ENCODE results near the gene CAMTA1. TPM values are rescaled to one million over a fixed set of nuclear protein-coding genes. Genes with fewer than 3 reads are reported as not detected.

The CAMTA1 gene
- polyA plus RNA-seq, 1 of the 3 experiments (the other 2 are of a cell fraction) = 63.1 TPM

GRCh38 chr1:7382971-7383370, 597.7 kb downstream of the CAMTA1 start:
- WGBS (ENCODE audit: low lambda C conversion rate) = 83% methylated on average over 6 of the region's 6 CpGs
- no peak overlapping the region for H3K27ac ChIP-seq (ENCODE audit: low read depth in 2 of 2, low read length in 1 of 2)
- no peaks in the 10 kb centered on the region for H3K27me3 ChIP-seq (ENCODE audit: insufficient read depth)
- H3K9me2 ChIP-seq = no peaks in the 10 kb centered on the region
- H3K4me1 ChIP-seq (ENCODE audit: control insufficient read depth in 1 of 2, insufficient read depth in 2 of 2, low read depth in 1 of 2, low read length in 1 of 2) = peaks cover 0 to 38% of the 10 kb centered on the region in 2 experiments; a peak in 3 of 4 replicates
- DNase-seq = no peak
- ChIA-PET POLR2A (no interaction called here), CTCF (no interaction called here)
- no peaks in the 10 kb centered on the region for H4K20me1 ChIP-seq (ENCODE audit: insufficient read depth)
- H3K4me3 ChIP-seq (ENCODE audit: low read depth in 2 of 2, low read length in 1 of 2) = no peak overlapping the region
- no peaks in the 10 kb centered on the region for H3K79me2 ChIP-seq (ENCODE audit: insufficient read depth)
- TF ChIP-seq FOSL2 (IDR thresholded peaks at IDR 0.05; ENCODE audit: borderline replicate concordance, low read depth) (no peak), POLR2AphosphoS5 (IDR thresholded peaks at IDR 0.05; ENCODE audit: low read depth, low read length) (no peak), SIN3A (IDR thresholded peaks at IDR 0.05; ENCODE audit: borderline replicate concordance, low read depth, low read length) (no peak), NFIC (IDR thresholded peaks at IDR 0.05; ENCODE audit: borderline replicate concordance) (no peak), ELF1 (IDR thresholded peaks at IDR 0.05) (no peak), MAX (IDR thresholded peaks at IDR 0.05; ENCODE audit: low read depth) (no peak), GATA2 (CRISPR knock-in tag; IDR thresholded peaks at IDR 0.05) (no peak)
- TF ChIP-seq, protein P1, sequence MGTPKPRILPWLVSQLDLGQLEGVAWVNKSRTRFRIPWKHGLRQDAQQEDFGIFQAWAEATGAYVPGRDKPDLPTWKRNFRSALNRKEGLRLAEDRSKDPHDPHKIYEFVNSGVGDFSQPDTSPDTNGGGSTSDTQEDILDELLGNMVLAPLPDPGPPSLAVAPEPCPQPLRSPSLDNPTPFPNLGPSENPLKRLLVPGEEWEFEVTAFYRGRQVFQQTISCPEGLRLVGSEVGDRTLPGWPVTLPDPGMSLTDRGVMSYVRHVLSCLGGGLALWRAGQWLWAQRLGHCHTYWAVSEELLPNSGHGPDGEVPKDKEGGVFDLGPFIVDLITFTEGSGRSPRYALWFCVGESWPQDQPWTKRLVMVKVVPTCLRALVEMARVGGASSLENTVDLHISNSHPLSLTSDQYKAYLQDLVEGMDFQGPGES (IDR thresholded peaks at IDR 0.05; ENCODE audit: low read depth, low read length) = no peak
- H2AFZ ChIP-seq (ENCODE audit: low read depth) = no peak overlapping the region
- H3K36me3 ChIP-seq (replicated peaks in 1 of 2; ENCODE audit: control insufficient read depth in 1 of 2, insufficient read depth in 2 of 2, low read length in 1 of 2) = no peaks in the 10 kb centered on the region
- no peak overlapping the region for H3K4me2 ChIP-seq
- H3F3A ChIP-seq (replicated peaks; ENCODE audit: insufficient read depth) = peaks cover 6% of the 10 kb centered on the region
- H3K9ac ChIP-seq = no peak overlapping the region
- H3K9me3 ChIP-seq = no peaks in the 10 kb centered on the region

GRCh38 chr1:7383671-7384520, 598.6 kb downstream of the CAMTA1 start:
- Histone ChIP-seq H3K9me2 (no peaks in the 10 kb centered on the region), H3K4me2 (no peak overlapping the region), H3K9ac (no peak overlapping the region), H3K27ac (ENCODE audit: low read depth in 2 of 2, low read length in 1 of 2) (no peak overlapping the region; a peak in 1 of 4 replicates), H3K79me2 (ENCODE audit: insufficient read depth) (no peaks in the 10 kb centered on the region), H2AFZ (ENCODE audit: low read depth) (no peak overlapping the region), H4K20me1 (ENCODE audit: insufficient read depth) (no peaks in the 10 kb centered on the region), H3F3A (replicated peaks; ENCODE audit: insufficient read depth) (peaks cover 5% of the 10 kb centered on the region), H3K4me3 (ENCODE audit: low read depth in 2 of 2, low read length in 1 of 2) (no peak overlapping the region), H3K9me3 (no peaks in the 10 kb centered on the region), H3K4me1 (ENCODE audit: control insufficient read depth in 1 of 2, insufficient read depth in 2 of 2, low read depth in 1 of 2, low read length in 1 of 2) (peaks cover 0 to 44% of the 10 kb centered on the region in 2 experiments; a peak in 3 of 4 replicates), H3K27me3 (ENCODE audit: insufficient read depth) (no peaks in the 10 kb centered on the region), H3K36me3 (replicated peaks in 1 of 2; ENCODE audit: control insufficient read depth in 1 of 2, insufficient read depth in 2 of 2, low read length in 1 of 2) (no peaks in the 10 kb centered on the region)
- CTCF ChIA-PET = interaction anchor here (0.8 kb wide), 1 partner anchor 121 kb away, joined by 3 read pairs; no protein-coding TSS in a partner anchor
- no peak for DNase-seq
- POLR2A ChIA-PET = no interaction called here
- TF ChIP-seq, protein P1 (IDR thresholded peaks at IDR 0.05; ENCODE audit: low read depth, low read length) = no peak
- TF ChIP-seq MAX (IDR thresholded peaks at IDR 0.05; ENCODE audit: low read depth) (no peak), USF2 (IDR thresholded peaks at IDR 0.05; ENCODE audit: borderline replicate concordance, low read depth, low read length) (no peak), TCF12 (IDR thresholded peaks at IDR 0.05) (no peak), FOSL2 (IDR thresholded peaks at IDR 0.05; ENCODE audit: borderline replicate concordance, low read depth) (no peak), FOXJ3 (CRISPR knock-in tag; IDR thresholded peaks at IDR 0.05) (no peak), MEF2A (IDR thresholded peaks at IDR 0.05; ENCODE audit: borderline replicate concordance, low read depth) (no peak), RXRA (IDR thresholded peaks at IDR 0.05; ENCODE audit: borderline replicate concordance, low read depth) (no peak), FOXM1 (IDR thresholded peaks at IDR 0.05; ENCODE audit: low read depth) (no peak), TEAD4 (IDR thresholded peaks at IDR 0.05; ENCODE audit: borderline replicate concordance, insufficient read depth) (no peak), GATA2 (CRISPR knock-in tag; IDR thresholded peaks at IDR 0.05) (no peak), EZH2phosphoT487 (IDR thresholded peaks at IDR 0.05; ENCODE audit: borderline replicate concordance, low read depth) (no peak), JUND (IDR thresholded peaks at IDR 0.05) (no peak), YY1 (IDR thresholded peaks at IDR 0.05; ENCODE audit: low read depth) (no peak), SIN3A (IDR thresholded peaks at IDR 0.05; ENCODE audit: borderline replicate concordance, low read depth, low read length) (no peak), RCOR1 (IDR thresholded peaks at IDR 0.05; ENCODE audit: low read length) (no peak), NRF1 (IDR thresholded peaks at IDR 0.05; ENCODE audit: low read depth, low read length) (no peak), USF1 (IDR thresholded peaks at IDR 0.05; ENCODE audit: borderline replicate concordance, low read depth) (no peak)
- WGBS (ENCODE audit: low lambda C conversion rate) = 93% methylated on average over 10 of the region's 13 CpGs
